ENCODE measurements around the gene PCBP2. TPM values are rescaled to one million over a fixed set of nuclear protein-coding genes. Genes with fewer than 3 reads are reported as not detected.
A peak's percentile ranks its signal among the peaks of the same experiment; 100 is the strongest.
"Not testable (repeated sequence)": the region's sequence is repeated elsewhere in the genome, so short reads cannot be mapped to it uniquely, and the experiment has no call there.

Gene PCBP2
- total and polyA plus RNA-seq, 10 donors, result 449 to 779 (median 631) TPM

DNA sequence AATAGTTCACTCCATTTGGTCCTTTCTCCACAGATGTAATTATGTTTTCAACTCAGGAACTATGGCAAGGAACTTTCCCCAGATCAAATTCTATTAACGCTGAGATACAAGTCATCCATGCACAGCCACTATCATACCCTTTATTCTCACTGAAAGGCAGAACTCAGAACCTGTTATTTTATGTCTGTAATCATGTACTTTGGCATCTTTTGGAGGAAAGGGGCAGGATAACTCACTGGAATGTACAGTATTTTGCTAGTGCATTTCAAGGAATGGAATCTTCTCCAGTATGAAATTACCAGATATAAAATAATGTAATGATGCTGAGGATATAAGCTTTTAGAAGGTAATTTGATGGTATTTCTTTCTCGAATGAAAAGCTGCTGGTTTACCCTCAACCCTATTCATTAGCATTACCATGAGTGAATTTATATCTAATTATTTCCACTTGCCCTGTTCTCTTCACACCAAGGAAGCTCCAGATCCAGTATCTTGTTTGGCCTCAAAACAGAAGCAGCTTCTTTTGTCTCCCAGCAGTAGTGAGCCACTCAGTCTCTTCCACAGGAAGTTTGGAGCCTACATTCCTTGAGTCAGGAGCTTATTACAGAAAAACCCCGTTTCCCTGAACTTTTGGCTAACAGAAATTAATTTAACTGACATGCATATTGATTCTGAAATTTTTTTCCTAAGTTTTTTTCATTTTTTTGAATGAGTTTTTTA is 38.3 kb upstream of the PCBP2 start:
- intact Hi-C loops (cut with DNase I; ENCODE audit: low total_unique reads), result no loop called here
- Histone ChIP-seq H3K9me3 (no peaks in the 10 kb centered on the region), H3K4me3 (no peak overlapping the region), H3K36me3 (peaks cover 3 to 56% (median 41%) of the 10 kb centered on the region in 6 donors), H3K4me1 (peaks cover 22 to 71% (median 50%) of the 10 kb centered on the region in 6 donors), H3K27me3 (replicated peaks in 1 of 7) (no peaks in the 10 kb centered on the region), H3K27ac (peak overlapping the region; percentile 13 to 70 (median 58))
- 55 to 79% (median 61%) methylated on average over 3 of the region's 3 CpGs for WGBS, 5 donors
- no peak for TF ChIP-seq POLR2AphosphoS5 (IDR thresholded peaks at IDR 0.05)
- no peak for DNase-seq

DNA sequence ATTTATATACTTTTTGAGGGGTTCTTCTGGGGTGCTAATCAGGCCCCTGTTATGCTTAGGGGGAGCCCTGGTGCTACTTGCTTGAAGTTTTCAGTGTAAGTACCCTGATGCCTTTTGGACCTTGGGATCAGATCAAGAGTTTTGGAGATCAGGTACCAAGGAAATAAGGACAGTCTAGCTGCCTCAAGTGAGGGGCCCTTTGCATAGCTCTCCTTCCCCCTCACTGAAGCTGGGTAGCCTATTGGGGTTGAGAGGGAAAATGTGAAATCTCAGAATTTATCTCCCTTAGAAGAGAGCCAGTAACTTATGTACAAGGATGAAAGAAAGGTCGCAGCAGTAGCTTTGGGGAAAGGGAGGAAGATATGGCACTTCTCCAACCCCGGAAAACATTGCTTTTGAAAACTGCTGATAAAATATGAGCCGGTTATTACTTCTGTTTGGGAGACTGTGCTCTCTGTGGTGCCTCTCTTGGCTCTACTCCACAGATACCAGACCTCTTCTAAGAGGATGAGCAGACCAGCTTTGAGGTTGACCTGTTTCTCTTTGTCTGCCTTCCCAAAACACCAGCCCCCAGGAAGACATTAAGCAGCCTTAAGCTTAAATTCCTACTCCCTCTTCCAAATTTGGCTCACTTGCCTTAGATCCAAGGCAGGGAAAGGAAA is 37.0 kb upstream of the PCBP2 start:
- H3K27me3 ChIP-seq (replicated peaks in 1 of 7), result no peaks in the 10 kb centered on the region
- H3K4me1 ChIP-seq, result peaks cover 22 to 80% (median 50%) of the 10 kb centered on the region in 6 donors
- H3K36me3 ChIP-seq, result peaks cover 3 to 44% (median 28%) of the 10 kb centered on the region in 6 donors
- intact Hi-C loops (cut with DNase I; ENCODE audit: low total_unique reads), result loop anchor here (5.0 kb wide), 1 partner anchor 63 kb away; no protein-coding TSS in a partner anchor
- peak overlapping the region in 7 of 8 donors; percentile 14 to 70 (median 28) for H3K27ac ChIP-seq
- no peak for TF ChIP-seq POLR2AphosphoS5 (IDR thresholded peaks at IDR 0.05)
- TF ChIP-seq, protein P1, sequence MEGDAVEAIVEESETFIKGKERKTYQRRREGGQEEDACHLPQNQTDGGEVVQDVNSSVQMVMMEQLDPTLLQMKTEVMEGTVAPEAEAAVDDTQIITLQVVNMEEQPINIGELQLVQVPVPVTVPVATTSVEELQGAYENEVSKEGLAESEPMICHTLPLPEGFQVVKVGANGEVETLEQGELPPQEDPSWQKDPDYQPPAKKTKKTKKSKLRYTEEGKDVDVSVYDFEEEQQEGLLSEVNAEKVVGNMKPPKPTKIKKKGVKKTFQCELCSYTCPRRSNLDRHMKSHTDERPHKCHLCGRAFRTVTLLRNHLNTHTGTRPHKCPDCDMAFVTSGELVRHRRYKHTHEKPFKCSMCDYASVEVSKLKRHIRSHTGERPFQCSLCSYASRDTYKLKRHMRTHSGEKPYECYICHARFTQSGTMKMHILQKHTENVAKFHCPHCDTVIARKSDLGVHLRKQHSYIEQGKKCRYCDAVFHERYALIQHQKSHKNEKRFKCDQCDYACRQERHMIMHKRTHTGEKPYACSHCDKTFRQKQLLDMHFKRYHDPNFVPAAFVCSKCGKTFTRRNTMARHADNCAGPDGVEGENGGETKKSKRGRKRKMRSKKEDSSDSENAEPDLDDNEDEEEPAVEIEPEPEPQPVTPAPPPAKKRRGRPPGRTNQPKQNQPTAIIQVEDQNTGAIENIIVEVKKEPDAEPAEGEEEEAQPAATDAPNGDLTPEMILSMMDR (IDR thresholded peaks at IDR 0.05 in 8 of 11, conservative IDR thresholded peaks at IDR 0.05 in 3 of 11), result no peak
- no peak for TF ChIP-seq POLR2A (IDR thresholded peaks at IDR 0.05)
- 28 to 69% (median 49%) methylated on average over 3 of the region's 3 CpGs for WGBS, 5 donors
- H3K9me3 ChIP-seq, result no peaks in the 10 kb centered on the region
- no peak overlapping the region for H3K4me3 ChIP-seq
- peak; percentile 2 for DNase-seq

DNA sequence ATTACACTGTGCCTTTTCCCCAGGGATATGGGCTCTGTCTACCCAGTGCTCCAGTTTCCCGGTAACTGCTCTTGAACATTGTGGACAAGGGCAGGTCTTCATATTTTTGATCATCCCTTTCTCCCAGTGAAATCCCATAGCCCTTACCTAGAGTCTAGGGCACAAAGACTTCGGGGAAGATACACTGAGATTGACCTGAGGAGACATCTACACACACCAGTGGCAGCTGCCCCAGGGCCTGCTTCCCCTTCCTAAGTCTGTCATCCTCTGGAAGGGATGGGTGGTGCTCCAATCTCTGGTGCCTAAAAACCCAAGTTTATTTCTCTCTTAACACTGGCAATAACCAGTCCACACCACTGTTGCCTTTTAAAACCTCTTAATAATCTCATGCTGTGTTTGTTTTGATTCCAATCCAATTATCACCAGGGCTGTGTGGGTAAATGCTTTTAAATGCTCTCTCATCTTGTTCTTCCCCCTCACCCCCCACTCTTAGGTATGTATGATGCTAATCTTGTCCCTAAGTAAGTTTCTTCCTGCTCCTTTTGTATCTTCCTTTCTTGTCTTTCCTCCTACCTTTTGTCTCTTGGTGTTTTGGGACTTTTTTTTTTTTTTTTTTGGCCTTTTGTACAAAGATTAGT is 36.0 kb upstream of the PCBP2 start:
- H3K9me3 ChIP-seq; H3K27me3 ChIP-seq (replicated peaks in 1 of 7); H3K4me3 ChIP-seq: not testable (repeated sequence)
- DNase-seq, result peak; percentile 54
- 81 to 100% (median 89%) methylated on average over 2 of the region's 2 CpGs for WGBS, 5 donors
- Histone ChIP-seq H3K36me3 (peaks cover 0 to 34% (median 18%) of the 10 kb centered on the region in 6 donors), H3K4me1 (peaks cover 22 to 87% (median 51%) of the 10 kb centered on the region in 6 donors), H3K27ac (peak overlapping the region in 3 of 8 donors; percentile 23 to 61 (median 28))
- intact Hi-C loops (cut with DNase I; ENCODE audit: low total_unique reads), result loop anchor here (5.0 kb wide), 1 partner anchor 64 kb away; no protein-coding TSS in a partner anchor

DNA sequence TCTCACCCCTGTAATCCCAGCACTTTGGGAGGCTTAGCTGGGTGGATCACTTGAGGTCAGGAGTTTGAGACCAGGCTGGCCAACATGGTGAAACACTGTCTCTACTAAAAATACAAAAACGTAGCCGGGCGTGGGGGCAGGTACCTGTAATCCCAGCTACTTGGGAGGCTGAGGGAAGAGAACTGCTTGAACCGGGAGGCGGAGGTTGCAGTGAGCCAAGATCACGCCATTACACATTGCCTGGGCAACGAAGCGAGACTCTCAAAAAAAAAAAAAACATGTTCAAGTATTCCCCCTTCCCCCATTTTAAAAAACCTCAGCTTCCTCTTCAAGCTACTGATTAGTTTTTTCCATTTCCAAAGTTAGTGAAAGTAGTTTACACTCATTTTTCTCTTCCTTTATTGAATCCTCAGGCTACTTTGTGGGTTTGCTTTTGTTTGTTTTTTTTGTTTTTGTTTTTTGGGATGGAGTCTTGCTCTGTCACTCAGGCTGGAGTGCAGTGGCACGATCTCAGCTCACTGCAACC is 34.5 kb upstream of the PCBP2 start:
- not testable (repeated sequence) for H3K4me3 ChIP-seq; H3K27me3 ChIP-seq (replicated peaks in 1 of 7); H3K9me3 ChIP-seq
- H3K36me3 ChIP-seq, result peaks cover 0 to 19% (median 4%) of the 10 kb centered on the region in 6 donors
- peak overlapping the region in 3 of 8 donors; percentile 2 to 21 (median 2) for H3K27ac ChIP-seq
- DNase-seq, result peak; percentile 42
- intact Hi-C loops (cut with DNase I; ENCODE audit: low total_unique reads), result loop anchor here (5.0 kb wide), 1 partner anchor 65 kb away; no protein-coding TSS in a partner anchor
- H3K4me1 ChIP-seq, result peaks cover 22 to 87% (median 54%) of the 10 kb centered on the region in 6 donors
- 38 to 64% (median 43%) methylated on average over 9 of the region's 9 CpGs for WGBS, 5 donors

DNA sequence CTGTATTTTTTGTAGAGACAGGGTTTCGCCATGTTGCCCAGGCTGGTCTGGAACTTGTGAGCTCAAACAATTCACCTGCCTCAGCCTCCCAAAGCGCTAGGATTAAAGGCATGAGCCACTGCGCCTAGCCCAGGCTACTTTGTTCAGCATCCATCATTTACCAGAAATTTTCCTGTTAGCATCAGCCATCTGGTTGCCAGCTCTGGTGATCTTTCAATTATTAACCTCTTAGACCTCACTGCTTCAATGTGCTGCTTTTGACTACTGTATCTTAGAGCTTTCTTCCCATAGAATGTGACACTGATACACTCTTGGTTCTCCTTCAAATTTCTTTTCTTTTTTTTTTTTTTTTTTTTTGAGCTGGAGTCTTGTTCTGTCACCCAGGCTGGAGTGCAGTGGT is 33.7 kb upstream of the PCBP2 start:
- Histone ChIP-seq H3K4me3 (no peak overlapping the region), H3K27ac (no peak overlapping the region), H3K36me3 (peaks cover 0 to 15% (median 2%) of the 10 kb centered on the region in 6 donors), H3K9me3 (no peaks in the 10 kb centered on the region), H3K27me3 (replicated peaks in 1 of 7) (no peaks in the 10 kb centered on the region), H3K4me1 (peaks cover 15 to 78% (median 46%) of the 10 kb centered on the region in 6 donors)
- TF ChIP-seq POLR2AphosphoS5 (IDR thresholded peaks at IDR 0.05), result no peak
- TF ChIP-seq, protein P1 (IDR thresholded peaks at IDR 0.05 in 8 of 11, conservative IDR thresholded peaks at IDR 0.05 in 3 of 11), result no peak
- no peak for TF ChIP-seq POLR2A (IDR thresholded peaks at IDR 0.05)
- DNase-seq, result no peak
- intact Hi-C loops (cut with DNase I; ENCODE audit: low total_unique reads), result loop anchor here (5.0 kb wide), 1 partner anchor 66 kb away; no protein-coding TSS in a partner anchor
- 92 to 99% (median 95%) methylated on average over 3 of the region's 3 CpGs for WGBS, 5 donors

Measured in spleen (tissue), 11 donors.